ENCODE data around the gene LRRK2.

DNA sequence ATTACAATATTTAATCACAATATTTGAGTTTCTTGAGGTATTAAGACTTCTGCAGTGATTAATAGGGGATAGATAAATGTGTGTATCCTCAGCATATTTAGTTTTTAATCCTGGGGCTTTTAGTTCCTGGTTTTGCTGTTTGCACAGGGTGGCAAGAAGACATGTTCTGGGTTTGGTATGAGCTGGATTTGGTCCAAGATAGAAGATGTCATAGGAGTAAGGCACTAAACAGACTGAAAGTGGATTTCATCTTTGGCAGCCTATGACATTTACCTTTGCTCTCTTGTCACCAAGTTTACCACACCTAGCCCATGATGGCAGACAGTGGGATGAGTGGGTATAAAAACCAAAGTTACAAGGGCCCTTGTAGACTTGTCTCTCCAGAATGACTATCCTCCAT, 168.2 kb downstream of the LRRK2 start:
- TF ChIP-seq, protein P1, sequence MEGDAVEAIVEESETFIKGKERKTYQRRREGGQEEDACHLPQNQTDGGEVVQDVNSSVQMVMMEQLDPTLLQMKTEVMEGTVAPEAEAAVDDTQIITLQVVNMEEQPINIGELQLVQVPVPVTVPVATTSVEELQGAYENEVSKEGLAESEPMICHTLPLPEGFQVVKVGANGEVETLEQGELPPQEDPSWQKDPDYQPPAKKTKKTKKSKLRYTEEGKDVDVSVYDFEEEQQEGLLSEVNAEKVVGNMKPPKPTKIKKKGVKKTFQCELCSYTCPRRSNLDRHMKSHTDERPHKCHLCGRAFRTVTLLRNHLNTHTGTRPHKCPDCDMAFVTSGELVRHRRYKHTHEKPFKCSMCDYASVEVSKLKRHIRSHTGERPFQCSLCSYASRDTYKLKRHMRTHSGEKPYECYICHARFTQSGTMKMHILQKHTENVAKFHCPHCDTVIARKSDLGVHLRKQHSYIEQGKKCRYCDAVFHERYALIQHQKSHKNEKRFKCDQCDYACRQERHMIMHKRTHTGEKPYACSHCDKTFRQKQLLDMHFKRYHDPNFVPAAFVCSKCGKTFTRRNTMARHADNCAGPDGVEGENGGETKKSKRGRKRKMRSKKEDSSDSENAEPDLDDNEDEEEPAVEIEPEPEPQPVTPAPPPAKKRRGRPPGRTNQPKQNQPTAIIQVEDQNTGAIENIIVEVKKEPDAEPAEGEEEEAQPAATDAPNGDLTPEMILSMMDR (conservative IDR thresholded peaks at IDR 0.05) = no peak
- TF ChIP-seq EZH2 (IDR thresholded peaks at IDR 0.05; ENCODE audit: low read depth) = no peak
